GM18502 (cell line): ENCODE measurements around the gene SLC8A2.
"Not testable (repeated sequence)": the region's sequence is repeated elsewhere in the genome, so short reads cannot be mapped to it uniquely, and the experiment has no call there.

ENCODE experiments used
- ATAC-seq: cut with Tn5 transposase; IDR thresholded peaks from one replicate; pipeline ENCODE4 v1.9.1; 2021; ENCODE audit warnings: mild to moderate bottlenecking; ENCODE audit not compliant: unreplicated experiment, poor library complexity

SLC8A2 gene

GRCh38 chr19:47417107-47417745 is 54.5 kb downstream of the SLC8A2 start:
- no peak for ATAC-seq

- no peak for ATAC-seq
Observed at GRCh38 chr19:47416643-47416985, 55.1 kb downstream of the SLC8A2 start.

DNA sequence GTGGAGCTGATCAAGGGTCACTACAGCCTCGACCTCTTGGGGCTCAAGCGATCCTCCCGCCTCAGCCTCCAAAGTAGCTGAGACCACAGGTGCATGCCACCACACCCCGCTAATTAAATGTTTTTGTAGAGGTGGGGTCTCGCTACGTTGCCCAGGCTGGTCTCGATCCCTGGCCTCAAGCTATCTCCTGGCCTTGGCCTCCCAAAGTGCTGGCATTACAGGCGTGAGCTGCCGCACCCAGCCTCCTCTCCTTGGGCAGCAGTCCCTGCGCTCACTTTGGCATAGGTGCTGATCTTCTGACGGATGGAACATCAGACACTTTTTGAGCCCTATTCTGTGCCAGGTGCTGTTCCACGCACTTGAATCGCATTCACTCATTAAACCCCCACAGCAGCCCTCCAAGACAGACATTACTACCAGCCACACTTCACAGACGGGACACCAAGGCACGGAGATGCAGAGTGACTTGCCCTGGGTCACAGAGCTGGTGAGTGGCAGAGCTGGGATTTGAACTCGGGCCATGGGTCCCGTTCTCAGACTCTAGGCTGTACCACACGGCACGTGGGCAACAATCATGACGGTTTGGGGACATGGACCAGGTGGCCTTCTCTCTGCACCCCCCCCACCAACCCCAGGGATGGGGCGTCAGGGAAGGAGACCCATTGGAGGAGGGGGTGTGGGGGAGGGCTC is 55.6 kb downstream of the SLC8A2 start:
- no peak for ATAC-seq

- ATAC-seq, result no peak
Observed at GRCh38 chr19:47414469-47414868, 57.2 kb downstream of the SLC8A2 start.

GRCh38 chr19:47413941-47414340 is 57.8 kb downstream of the SLC8A2 start:
- ATAC-seq, result no peak

DNA sequence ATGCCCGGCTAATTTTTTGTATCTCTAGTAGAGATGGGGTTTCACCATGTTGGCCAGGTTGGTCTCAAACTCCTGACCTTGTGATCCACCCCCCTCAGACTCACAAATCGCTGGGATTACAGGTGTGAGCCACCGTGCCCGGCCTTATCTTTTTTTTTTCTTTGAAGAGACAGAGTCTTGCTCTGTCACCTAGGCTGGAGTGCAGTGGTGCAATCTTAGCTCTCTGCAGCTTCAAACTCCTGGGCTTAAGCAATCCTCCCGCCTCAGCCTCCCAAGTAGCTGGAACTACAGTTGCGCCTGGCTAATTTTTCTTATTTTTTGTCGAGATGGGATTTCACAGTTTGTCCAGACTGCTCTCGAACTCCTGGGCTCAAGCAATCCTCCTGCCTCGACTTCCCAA is 60.0 kb downstream of the SLC8A2 start:
- ATAC-seq, result not testable (repeated sequence)

- no peak for ATAC-seq
Observed at GRCh38 chr19:47411101-47411500, 60.6 kb downstream of the SLC8A2 start.

GRCh38 chr19:47408156-47408938 is 63.3 kb downstream of the SLC8A2 start:
- no peak for ATAC-seq

DNA sequence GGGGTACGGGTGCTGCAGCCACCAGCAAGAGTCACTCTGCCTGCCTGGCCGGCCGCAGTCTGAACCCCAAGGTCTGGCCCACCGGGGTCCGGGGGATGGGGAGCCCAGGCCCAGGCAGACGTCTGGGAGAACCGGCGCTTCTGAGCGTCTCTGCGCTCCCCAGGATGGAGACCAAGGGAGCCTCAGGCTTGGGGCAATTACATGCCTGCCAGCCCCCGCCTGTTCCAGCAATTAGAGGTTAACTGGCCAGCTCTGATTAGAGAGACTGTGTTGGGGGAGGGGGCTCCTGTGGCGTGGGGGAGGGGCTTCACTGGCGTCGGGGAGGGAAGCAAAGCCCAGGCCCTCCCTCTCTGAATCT is 64.3 kb downstream of the SLC8A2 start:
- ATAC-seq, result no peak

- no peak for ATAC-seq
Observed at GRCh38 chr19:47406711-47407416, 64.8 kb downstream of the SLC8A2 start.

GRCh38 chr19:47405854-47406417 is 65.8 kb downstream of the SLC8A2 start:
- no peak for ATAC-seq

DNA sequence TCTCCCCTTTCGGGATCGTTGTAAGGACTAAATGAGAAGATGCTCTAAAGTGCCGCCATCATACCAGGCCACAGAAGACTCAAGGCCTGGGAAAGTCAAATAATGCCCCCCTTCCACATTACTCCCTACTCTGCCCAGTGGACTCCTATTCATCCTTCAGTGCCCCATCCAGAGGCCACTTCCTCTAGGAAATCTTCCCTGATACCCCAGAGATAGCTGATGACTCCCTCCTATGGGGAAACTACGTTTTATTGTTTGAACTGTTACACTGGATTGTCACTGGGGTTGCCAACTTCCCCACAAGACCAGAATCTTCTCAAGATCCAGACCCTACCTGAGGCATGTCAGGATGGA is 66.5 kb downstream of the SLC8A2 start:
- ATAC-seq, result no peak

DNA sequence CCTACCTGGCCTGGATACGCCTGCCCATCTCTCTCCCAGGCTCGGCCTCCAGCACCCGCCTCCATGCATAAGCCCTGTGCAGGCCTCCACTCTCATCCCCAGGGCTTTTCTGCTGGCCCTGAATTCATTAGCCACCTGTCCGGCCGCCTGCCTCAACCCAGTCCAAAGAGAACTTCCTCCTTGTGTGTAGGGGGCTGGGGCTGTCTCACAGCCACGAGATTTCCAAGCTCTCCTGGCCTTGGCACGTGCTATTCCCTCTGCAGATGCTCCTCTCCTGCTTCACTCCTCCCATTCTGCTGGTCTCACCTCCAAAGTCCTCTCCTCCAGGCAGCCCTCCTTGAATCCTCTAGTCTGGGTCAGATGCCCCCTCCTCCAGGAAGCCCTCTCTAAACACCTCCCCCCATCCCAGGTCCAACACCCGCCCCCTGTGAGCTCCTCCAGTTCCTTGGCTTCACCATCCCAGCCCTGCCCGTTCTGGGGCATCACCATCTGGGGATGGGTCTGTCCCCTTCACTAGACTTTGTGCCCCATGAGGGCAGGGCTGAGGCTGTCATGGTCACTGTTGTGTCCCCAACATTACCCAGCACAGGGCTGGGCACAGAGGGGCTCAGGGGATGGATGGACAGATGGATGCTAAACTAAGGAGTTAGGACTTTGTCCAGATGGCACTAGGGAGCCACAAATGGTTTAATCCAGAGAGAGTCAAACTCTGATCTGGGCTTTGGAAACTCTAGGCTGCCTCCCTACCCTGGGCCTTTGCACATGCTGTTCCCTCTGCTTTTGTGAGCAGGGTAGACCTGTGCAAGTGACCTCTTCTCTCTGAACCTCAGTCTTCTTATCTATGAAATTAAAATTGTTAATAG is 67.1 kb downstream of the SLC8A2 start:
- ATAC-seq, result no peak

- no peak for ATAC-seq
Observed at GRCh38 chr19:47402504-47402903, 69.2 kb downstream of the SLC8A2 start.

DNA sequence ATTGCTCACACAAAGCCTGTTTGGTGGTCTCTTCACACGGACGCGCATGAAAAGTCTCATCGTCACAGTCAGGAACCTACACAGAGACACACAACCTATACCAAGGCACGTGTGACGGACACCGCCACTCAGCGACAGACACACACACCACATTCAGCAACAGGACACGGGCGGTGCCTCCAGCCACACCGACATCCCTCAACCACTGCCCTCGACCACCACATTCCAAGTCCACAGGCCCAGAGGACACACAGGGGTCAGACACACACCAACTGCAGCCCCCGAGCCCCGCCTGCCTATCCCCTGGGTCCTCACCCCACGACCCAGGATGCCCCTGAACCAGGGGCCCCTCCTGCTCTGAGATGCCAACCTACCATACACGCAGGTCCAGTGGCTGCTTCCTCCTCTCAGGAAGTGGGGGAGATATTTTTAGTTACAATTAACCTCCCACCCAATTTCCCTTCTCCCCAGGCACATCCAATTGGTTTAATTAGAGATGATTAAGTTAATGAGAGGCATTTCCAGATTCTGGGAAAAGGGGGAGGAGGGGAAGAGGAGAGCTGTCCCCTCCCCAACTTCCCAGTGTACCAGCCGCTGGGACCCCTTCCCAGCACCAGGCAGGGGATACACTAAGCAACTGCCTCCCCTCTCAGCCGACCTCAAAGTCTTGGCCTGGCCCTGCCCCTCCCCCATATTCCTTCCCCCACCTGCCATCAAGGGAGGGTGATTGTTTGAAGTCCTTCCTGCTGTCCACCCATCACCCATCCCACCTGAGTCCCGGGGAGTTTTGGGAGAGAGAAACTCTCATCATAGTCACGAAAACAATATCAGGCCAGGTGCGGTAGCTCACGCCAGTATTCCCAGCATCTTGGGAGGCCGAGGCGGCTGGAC is 72.7 kb downstream of the SLC8A2 start:
- no peak for ATAC-seq

DNA sequence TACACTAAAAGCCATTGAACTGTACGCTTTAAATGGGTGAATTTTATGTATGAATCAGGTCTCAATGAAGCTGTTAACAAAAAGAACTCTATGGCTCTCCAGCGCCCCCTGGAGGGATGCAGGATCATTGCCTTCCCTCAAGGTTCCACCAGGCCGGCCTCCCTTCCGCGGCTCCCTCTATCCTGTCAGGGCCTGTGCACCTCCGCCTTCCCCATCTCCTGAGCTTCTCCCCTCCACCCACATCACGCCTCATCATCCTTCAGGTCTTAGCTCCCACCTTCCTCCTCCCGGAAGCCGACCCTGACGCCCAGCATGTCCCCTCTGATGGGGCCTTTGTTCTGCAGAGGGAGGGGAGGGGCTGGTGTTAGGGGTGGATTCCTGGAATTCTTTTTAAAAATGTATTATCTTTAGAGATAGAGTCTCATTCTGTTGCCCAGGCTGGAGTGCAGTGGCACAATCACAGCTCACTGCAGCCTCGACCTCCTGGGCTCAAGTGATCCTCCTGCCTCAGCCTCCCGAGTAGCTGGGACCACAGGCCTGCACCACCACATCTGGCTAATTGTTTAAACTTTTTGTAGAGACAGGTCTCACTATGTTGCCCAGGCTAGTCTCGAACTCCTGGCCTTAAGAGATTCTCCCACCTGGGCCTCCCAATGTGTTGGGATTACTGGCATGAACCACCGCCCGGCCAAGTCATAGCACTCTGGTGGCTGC is 80.0 kb downstream of the SLC8A2 start:
- no peak for ATAC-seq

GRCh38 chr19:47390533-47391488 is 80.9 kb downstream of the SLC8A2 start:
- no peak for ATAC-seq
